ENCODE measurements around the gene MAPK1.
"Not testable (repeated sequence)": the region's sequence is repeated elsewhere in the genome, so short reads cannot be mapped to it uniquely, and the experiment has no call there.

Gene MAPK1

DNA sequence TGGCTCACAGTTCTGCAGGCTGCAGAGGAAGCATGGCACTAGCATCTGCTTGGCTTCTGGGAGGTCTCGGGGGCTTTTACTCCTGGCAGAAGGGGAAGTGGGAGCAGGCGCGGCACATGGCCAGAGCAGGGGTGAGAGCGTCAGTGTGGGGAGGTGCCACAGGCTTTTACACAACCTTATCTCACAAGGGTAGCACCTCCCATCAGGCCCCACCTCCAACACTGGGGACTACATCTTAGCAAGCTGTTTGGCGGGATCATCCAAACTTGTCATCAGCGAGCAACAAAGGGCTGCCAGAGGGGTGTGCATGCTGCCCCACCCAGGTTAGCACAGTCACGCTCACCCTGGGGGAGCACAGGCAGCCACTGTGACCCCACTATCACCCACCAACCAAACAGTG, 112.9 kb downstream of the MAPK1 start:
- peak; percentile 75 for DNase-seq (ENCODE audit: low spot score)

DNA sequence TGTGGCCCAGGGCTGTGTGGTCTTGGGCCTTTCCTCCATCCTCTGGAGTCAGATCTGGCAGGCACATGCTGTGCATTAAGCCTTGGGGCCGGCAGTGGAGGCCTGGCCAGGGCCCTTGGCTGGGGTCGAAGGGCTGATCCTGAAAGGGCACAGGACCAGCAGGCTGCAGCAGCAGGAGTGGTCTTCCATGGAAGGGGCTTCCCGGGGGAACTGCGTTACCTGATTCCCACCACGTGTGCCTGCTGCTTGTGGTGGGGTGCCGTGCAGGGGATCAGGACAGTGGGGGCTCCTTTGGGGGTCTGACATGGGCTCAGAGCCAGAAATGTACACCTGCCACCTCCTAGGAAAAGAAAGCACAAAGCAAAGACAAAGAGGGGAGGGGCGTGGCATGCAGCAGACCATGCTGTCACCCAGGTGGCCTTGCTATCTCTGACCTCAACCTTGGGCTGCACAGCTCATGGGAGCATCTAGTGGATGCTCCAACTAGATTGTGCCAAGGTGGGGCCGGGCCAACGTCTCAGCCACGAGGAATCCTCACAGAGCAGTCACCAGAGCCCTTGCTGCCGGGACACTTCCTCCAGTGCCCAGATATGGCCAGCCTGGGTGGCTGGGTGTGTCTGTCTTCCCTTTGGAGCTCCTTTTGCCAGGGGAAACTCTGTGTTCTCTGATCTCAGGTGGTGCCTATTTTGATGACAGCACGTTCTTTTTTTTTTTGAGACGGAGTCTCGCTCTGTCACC, 113.9 kb downstream of the MAPK1 start:
- no peak for DNase-seq (ENCODE audit: low spot score)

DNA sequence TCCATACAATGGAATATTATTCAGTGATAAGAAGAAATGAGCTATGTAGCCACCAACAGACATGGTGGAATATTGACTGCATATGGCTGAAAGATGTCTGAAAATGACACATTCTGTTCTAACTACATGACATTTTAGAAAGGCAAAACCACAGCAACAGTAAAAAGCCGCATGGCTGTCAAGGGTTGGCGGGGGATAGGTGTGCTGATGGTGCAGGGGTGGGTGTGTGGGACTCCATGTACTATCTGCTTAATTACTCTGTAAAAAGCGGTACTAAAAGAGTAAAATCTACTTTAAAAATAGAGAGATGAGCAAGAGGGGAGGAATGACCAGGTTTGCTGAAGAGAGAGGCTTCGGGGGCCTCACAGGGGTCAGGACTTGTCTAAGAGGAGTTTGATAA, 115.2 kb downstream of the MAPK1 start:
- no peak for DNase-seq (ENCODE audit: low spot score)

DNA sequence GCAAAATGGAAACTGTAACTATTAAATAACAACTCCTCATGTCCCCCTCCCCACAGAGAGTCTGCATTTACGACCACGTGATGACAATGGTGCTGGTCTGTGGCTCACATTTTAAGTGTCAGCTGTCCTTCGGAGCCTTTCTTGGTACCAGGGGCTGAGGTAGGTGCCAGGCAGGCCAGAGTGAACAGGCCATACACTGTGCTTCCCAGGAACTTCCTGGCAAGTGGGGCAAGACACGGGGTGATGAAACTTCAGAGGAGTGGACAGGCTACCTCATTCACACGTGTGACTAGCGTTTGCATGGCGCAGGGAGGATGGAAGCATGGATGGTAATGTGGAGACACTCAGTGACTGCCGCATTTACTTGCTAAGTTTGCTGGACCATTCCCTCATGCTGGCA, 121.5 kb downstream of the MAPK1 start:
- no peak for DNase-seq (ENCODE audit: low spot score)

DNA sequence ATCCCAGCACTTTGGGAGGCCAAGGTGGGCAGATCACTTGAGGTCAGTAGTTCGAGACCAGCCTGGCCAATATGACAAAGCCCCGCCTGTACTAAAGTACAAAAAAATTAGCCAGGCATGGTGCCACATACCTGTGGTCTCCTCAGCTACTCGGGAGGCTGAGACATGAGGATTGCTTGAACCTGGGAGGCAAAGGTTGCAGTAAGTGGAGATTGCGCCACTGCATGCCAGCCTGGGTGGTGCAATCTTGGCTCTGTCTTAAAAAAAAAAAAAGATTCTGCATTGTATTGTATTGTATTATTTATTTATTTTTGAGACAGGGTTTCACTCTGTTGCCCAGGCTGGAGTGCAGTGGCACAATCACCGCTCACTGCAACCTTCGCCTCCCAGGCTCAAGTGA, 122.5 kb downstream of the MAPK1 start:
- not testable (repeated sequence) for DNase-seq (ENCODE audit: low spot score)

DNA sequence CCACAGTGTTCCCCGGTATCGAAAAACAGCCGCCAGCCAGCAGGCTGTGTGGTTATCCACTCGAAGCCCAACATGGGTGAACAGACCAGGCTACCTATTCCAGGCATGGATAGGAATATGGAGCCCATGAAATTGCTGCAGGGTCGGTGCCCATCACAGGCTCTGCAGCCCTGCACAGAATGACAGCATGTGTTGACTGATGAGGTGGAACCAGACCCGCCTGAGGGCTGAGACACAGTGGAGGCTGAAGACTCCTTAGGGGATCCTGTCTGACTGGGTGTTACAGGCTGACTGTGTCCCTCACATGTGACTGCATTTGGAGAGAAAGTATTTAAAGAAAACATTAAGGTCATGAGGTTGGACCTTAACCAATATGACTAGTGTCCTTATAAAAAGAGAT, 125.7 kb downstream of the MAPK1 start:
- DNase-seq (ENCODE audit: low spot score): no peak

DNA sequence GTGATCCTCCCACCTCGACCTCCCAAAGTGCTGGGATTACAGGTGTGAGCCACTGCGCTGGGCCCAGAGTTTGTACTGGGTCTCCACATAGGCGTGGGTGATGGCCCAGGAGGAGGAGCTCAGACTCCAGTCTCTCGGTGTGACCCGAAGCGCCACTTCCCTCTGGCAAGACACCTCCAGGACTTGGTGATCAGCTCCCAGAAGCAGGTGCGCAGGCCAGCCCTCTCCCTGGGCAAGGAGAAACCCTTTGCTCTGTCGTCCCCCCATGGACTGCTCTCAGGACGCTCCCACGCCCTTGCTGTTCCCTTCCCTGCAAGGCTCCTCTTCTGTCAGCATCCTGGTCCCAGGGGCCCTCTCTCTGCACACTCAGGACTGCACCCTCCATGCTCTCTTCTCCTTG, 126.4 kb downstream of the MAPK1 start:
- DNase-seq (ENCODE audit: low spot score): no peak

DNA sequence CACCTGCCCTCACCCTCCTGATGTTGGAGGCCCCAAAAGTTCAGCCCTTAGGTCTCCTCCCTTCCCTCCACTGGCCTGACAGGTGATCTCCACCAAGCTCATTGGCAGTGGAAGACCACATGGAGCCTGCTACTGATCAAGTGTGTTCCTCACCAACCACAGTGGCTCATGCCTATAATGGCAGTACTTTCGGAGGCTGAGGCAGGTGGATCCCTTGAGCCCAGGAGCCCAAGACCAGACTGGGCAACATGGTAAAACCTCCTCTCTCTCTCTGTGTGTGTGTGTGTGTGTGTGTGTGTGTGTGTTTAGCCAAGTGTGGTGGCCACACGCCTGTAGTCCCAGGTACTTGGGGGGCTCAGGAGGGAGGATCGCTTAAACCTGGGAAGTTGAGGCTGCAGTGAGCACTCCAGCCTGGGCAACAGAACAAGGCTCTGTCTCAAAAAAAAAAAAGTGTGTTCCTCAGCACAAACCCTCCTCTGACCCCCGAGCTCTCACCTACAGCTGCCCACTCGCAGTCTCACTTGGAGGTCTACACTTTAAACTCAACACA, 127.5 kb downstream of the MAPK1 start:
- DNase-seq (ENCODE audit: low spot score): no peak

DNA sequence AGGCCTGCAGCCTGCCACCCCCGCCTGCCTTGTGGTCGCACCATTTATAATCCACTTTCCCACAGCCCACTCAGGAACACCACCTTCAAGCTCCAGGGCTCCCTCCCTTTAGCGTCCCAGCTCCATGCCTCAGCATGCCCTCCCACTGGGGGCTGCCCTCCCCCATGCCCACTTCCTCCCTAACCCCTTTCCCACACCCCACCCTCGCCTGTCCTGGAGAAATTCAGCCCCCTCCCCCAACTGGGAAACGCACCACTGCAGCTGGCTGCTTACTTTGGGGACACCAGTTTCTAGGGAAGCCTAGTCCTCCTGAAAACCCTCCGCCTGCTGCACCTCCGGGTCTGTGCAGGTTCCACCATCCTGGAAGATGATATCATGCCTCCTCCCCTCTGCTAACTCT, 128.5 kb downstream of the MAPK1 start:
- DNase-seq (ENCODE audit: low spot score): no peak

DNA sequence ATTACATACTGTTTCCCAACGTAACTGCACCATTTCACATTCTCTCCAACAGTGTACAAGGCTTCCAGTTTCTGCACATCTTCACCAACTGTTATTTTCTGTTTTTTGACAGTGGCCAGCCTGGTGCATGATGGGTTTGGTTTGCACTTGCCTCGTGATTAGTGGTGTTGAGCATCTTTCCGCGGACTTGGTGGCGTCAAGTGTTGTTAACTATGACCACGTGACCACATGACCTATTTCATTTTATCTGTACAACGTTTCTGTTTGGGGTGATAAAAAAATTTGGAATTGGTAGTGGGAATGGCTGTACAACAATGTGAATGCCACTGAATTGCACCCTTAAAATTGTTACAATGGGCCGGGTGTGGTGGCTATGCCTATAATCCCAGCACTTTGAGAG, 129.4 kb downstream of the MAPK1 start:
- DNase-seq (ENCODE audit: low spot score): no peak

DNA sequence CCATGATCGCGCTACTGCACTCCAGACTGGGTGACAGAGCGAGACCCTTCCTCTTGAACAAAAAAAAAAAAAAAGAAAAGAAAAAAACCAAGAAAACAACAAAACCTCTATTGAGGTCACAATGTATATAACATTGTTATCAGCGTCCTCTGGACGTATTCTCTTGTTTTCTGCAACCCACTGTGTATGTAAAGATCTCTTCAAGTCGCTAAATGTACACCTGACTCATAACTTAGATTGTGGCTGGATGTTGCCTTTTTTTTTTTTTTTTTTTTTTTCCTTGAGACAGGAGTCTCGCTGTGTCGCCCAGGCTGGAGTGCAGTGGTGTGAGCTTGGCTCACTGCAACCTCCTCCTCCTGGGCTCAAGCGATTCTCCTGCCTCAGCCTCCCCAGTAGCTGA, 130.5 kb downstream of the MAPK1 start:
- DNase-seq (ENCODE audit: low spot score): no peak

DNA sequence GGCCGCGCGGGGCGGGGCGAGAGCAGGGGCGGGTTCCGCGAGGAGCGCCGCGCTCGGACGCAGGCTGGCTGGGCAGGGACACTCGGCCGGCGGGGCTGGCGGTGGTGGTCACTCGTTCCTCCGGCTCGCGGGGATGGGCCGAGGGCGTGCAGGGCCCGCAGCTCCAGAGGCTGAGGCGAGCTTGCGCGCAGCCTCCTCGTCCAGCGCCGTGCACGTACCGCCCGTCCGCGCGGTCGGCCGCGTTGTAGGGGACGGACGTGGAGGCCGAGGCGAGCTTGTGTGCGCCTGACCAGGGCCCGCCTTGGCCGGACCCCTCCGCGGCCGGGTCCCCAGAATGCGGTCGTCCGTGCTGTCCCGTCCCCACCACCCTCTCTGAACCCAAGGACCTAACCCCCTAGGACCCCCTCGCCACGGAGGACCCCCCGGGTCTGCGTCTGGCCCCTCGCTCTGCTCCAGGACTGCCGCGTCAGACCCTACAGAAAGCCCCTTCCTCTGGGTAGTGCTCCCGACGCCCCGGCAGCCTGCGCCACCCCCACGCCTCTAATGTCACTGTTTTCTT, 131.3 kb downstream of the MAPK1 start:
- DNase-seq (ENCODE audit: low spot score): no peak

DNA sequence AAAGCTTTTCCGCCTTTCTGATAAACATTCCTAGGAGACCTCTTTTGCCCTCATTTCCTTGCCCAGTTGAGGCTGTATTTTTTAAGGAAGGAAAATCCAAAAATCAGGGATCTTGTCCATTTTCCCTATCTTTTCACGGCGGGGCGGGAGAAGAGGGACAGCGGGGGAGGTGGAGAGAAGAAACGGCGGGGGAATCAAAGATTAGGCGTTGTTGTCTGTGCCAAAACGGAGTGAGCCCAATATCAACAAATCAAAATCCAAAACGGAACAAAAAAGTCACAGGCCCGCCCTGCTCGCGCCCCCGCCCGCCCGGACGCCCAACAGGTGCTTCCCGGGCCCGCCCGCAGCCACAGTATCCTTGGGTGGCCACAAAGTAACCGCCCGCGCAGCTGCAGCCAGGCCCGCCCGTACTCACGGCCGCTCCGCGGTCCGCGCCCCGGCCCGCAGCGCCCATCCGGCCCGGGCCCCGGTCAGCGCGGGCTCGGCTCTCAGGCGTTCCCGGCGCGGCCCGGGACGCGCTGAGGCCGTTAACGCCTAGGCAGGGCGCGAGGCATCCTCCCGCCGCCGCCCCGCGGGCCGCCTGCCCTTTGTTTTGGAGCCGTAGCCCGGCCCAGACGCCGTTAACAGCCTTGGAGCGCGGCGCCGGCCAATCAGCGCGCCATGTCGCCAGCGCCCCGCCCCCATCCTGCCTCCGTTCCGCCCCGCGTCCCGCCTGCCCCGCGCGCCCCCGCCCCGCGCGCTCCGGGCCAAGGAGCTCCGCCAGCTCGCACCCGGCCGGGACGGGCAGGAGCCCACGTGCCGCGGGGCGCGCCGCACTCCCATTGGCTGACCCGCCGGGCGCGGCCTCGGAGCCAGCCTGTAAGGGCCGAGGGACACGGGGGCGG, 132.0 kb downstream of the MAPK1 start, which contains the start of gene YPEL1:
Gene YPEL1, minus strand, starts transcription at position 595 of the 884 bp plus-strand sequence. CDS start 25,050 bp downstream, outside the sequence.
- peak; percentile 82 for DNase-seq (ENCODE audit: low spot score)

DNA sequence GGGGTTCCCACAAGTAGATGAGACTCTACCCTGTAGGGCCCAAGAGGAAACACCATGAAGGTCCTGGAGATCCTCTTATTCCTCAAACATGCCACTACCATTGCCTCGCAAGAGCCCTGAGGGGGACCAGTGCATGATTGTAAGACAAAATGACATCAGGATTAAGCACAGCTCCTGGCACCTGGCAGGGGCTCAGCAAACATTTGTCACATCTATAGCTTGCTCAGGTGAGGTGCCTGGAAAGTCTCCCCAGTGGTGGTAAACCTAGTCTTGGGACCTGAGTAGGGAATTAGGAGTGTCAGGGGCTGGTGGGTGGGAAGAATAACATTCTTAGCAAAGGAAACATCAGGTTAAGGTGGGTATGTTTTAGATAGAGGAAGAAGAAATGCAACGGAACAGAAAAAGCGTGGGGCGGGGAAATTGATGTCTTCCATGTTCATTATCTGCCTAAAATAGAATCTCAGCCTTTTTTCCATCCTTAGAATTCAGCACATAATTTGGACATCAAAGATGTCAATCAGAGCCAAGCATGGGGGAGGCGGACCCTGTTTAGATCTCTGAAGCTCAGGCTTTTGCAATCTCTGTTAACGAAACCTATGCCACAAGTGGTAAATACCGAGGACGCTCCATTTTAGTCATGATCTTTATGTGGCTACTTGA, 132.8 kb downstream of the MAPK1 start:
- no peak for DNase-seq (ENCODE audit: low spot score)

DNA sequence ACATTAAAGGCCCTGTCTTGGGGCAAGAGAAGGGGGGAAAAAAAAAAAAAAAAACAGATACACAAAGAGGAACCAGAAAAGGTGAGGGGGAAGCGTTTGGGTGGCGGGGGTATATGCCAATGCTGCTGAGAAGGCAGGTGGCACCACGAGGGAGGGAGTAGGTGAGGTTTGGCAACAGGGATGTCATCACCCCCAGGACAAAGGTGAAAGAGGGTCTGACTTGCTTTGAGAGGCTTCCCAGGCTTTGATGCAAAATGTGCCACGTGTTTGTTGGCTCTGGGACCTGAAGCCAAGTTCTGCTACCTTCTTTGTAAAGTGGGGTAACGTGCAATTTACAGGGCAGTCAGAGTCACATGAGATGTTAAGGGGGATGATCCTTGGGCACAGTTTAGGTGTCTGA, 135.9 kb downstream of the MAPK1 start:
- DNase-seq (ENCODE audit: low spot score): no peak

DNA sequence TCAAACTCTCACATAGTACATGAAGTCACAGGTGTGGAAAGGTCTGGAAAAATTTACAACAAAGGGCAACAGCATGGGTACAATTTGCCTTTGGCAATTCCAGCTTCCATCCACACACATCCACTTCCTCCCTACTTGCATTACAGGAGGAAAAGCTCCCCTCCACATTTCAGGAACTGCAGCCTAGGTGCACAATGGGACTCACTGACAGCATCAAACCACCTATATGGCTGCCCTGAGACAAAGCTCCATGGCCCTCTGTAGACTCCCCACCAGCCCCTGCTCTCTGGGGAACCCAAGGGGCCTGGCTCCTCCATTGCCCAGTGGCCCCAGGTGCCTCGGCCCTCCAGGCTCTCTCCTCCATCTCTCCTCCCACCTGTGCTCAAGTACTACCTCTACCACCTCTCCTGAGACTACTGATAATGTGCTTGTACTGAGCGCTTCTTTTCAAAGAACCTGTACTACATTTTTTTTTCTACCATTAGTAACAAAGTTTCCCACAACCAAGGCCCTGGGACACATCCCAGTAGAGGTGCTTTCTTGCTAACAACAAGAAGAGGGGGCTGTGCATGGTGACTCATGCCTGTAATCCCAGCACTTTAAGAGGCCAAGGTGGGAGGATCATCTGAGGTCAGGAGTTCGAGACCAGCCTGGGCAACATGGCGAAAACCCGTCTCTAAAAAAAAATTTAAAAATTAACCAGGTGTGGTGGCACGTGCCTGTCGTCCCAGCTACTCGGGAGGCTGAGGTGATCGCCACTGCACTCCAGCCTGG, 136.7 kb downstream of the MAPK1 start:
- DNase-seq (ENCODE audit: low spot score): no peak

DNA sequence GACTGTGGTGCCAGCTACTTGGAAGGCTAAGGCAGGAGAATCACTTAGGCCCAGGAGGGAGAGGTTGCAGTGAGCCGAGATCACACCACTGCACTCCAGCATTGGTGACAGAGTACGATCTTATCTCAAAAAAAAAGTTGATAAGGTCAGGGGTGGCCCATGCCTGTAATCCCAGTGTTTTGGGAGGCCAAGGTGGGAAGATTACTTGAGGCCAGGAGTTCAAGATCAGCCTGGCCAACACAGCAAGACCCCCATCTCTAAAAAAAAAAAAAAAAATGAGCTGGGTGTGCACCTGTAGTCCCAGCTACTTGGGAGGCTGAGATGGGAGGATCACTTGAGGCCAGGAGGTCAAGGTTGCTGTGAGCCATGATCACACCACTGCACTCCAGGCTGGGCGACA, 138.3 kb downstream of the MAPK1 start:
- not testable (repeated sequence) for DNase-seq (ENCODE audit: low spot score)

DNA sequence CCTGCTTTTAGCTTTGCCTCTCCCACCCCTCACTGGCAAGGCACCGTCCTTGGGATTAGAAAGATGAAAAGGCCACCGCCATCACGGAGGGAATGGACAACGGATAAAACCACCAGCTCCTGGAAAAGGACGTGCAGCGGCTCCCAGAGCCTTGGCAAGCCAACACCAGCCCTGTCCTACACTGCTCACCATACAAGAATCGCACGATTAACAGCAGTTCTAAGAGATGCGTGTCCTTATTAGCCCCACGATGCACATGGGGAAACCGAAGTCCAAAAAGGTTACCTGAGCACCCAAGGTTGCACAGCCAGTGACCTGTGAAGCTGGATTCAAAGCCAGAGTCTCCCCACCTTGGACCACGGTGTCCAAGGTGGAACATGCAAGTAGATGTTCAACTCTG, 139.2 kb downstream of the MAPK1 start:
- no peak for DNase-seq (ENCODE audit: low spot score)

DNA sequence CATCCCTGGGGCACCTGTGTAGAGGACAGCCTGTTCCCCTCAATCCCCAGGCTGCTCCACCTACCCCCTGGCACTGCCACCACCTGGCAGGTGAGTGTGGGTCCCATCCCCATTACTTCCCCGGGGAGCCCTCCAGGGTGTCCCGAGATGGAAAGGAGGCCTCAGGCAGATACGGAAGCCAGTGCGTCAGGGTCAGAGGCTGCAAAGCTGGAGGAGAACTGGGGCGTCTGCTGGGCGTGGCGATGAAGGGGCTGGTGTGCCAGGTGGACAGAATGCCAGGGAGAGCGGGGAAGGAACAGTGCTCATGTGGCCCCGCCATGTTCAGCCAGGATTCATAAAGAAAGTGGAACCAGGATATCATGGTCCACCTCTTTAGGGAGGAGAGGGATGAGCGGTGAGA, 139.7 kb downstream of the MAPK1 start:
- DNase-seq (ENCODE audit: low spot score): no peak

DNA sequence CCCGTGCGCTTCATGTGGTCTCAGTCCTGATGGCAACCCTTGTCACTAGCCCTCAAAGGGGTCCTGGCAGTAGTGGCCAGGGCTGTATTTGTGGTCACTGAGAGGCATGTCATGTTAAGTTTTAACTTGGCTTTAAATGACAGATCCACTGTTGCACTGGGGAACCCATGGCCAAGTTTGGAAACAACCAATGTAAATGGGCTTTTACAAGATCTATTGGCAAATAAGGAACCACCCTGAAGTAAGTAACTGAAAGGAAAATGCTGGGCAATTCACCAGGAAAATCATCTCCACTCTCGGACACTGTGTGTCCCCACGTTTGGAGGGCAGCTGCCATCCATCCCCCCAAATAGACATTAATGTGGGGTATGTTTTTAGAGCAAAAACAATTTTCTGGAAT, 140.3 kb downstream of the MAPK1 start:
- DNase-seq (ENCODE audit: low spot score): no peak

DNA sequence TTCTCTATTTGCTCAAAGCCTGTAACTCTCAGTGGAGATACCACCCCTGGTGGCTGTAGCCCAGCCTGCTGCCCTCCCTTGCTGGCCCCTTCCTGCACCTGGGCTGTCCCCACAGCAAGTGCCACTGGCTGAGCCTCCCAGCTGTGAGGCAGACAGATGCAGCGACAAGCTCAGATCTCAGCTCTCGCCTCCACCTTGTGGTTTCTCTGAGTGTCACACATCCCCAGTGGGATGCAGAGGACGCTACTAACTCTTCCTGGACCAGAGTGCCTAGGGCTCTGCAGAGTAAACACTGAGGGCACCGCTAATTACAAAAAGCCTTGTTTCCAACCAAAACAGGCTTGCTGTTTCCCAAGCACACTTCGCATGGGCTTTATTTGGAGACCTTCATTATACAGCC, 140.8 kb downstream of the MAPK1 start:
- DNase-seq (ENCODE audit: low spot score): no peak

All from hematopoietic multipotent progenitor cell treated with erythropoietin and hydrocortisone succinate and interleukin-3 and kit ligand, for 15 days (in vitro differentiated cells).